Endothelial cell of umbilical vein (primary cell): ENCODE data around the gene SCARF2. TPM values are rescaled to one million over a fixed set of nuclear protein-coding genes. Genes with fewer than 3 reads are reported as not detected.

Experiments
- BruUV-seq: library from RNA; stranded (reverse); fragments of 400-500 nt; replicated peaks from 2 replicates; lab custom pipeline; 2021; lab: Mats Ljungman, UMichigan
- CTCF ChIA-PET: fragments of 300-600, 350-600 bp; sonication (Branson Sonifier 250); formaldehyde crosslinking; loops from one replicate; lab custom pipeline; 2021; ENCODE audit warnings: antibody characterized with exemption, inconsistent platforms; lab: Charles Lee
- POLR2A ChIA-PET: fragments of 300-600, 350-600 bp; sonication (Branson Sonifier 250); formaldehyde crosslinking; loops from one replicate; lab custom pipeline; 2021; ENCODE audit warnings: antibody characterized with exemption, inconsistent platforms; lab: Charles Lee
- DNase-seq: peaks from one replicate; pipeline ENCODE4 v3.0.0-alpha.2; 2011; ENCODE audit warnings: low read depth, low spot score
- FAIRE-seq: peaks from 2 replicates; lab custom pipeline; 2011; peaks lifted over from hg19 to GRCh38; lab: Jason Lieb, UNC
- H2AFZ ChIP-seq: 2 replicates; pipeline ENCODE4 v1.6.0; 2012; ENCODE audit warnings: low read depth, low read length, control low read depth, inconsistent platforms
- H3K27ac ChIP-seq: 2 replicates; pipeline ENCODE4 v1.5.1; 2011; ENCODE audit warnings: low read depth, mild to moderate bottlenecking, control low read depth, low read length, moderate library complexity; ENCODE audit not compliant: insufficient read depth
- H3K27me3 ChIP-seq, 2 experiments: 2 replicates each; pipeline versions ENCODE4 v1.6.0 to v1.6.1; 2011; ENCODE audit warnings: low read length in 2 of 2, mixed read lengths in 1 of 2; ENCODE audit not compliant: control insufficient read depth in 2 of 2, insufficient read depth in 2 of 2
- H3K36me3 ChIP-seq, 2 experiments: 2 replicates in 1 of 2; 3 replicates in 1 of 2; pipeline ENCODE4 v1.5.1; 2011; ENCODE audit warnings: low read length in 2 of 2, mild to moderate bottlenecking in 1 of 2, moderate library complexity in 1 of 2; ENCODE audit not compliant: control insufficient read depth in 2 of 2, insufficient read depth in 2 of 2; ENCODE audit errors: extremely low read depth in 1 of 2
- H3K4me1 ChIP-seq: 3 replicates; pipeline ENCODE4 v1.5.1; 2011; ENCODE audit warnings: mild to moderate bottlenecking, low read length; ENCODE audit not compliant: control insufficient read depth, insufficient read depth; ENCODE audit errors: extremely low read depth
- H3K4me2 ChIP-seq: 2 replicates; pipeline ENCODE4 v1.6.1; 2011; ENCODE audit warnings: low read length, control low read depth, mixed read lengths; ENCODE audit not compliant: insufficient read depth
- H3K4me3 ChIP-seq, 3 experiments: fragments of 200-600 bp in 1 of 3; sonication (generic), shearing (Covaris generic) in 1 of 3; replicated peaks in 1 of 3; 2 replicates each; pipeline ENCODE4 v1.5.1; 2011 to 2016; ENCODE audit warnings: control low read depth in 3 of 3, low read length in 3 of 3, mild to moderate bottlenecking in 2 of 3, inconsistent platforms in 1 of 3, low read depth in 1 of 3, moderate library complexity in 1 of 3; ENCODE audit not compliant: insufficient read depth in 1 of 3
- H3K79me2 ChIP-seq: 2 replicates; pipeline ENCODE4 v1.6.0; 2012; ENCODE audit warnings: low read length, inconsistent platforms; ENCODE audit not compliant: control insufficient read depth, insufficient read depth
- H3K9ac ChIP-seq: replicated peaks from 2 replicates; pipeline ENCODE3; 2011; ENCODE audit warnings: low read length, control low read depth; ENCODE audit not compliant: insufficient read depth; ENCODE audit errors: extremely low read depth
- H3K9me1 ChIP-seq: replicated peaks from 3 replicates; pipeline ENCODE4 v1.6.0; 2011; ENCODE audit warnings: mild to moderate bottlenecking, low read length; ENCODE audit not compliant: control insufficient read depth, insufficient read depth; ENCODE audit errors: extremely low read depth
- H3K9me3 ChIP-seq: replicated peaks from 2 replicates; pipeline ENCODE4 v1.5.1; 2012; ENCODE audit warnings: low read length, inconsistent platforms; ENCODE audit not compliant: control insufficient read depth, insufficient read depth
- H4K20me1 ChIP-seq: replicated peaks from 2 replicates; pipeline ENCODE3; 2011; ENCODE audit warnings: mild to moderate bottlenecking, low read length; ENCODE audit not compliant: control insufficient read depth, insufficient read depth; ENCODE audit errors: extremely low read depth
- CTCF ChIP-seq, 2 donors: IDR thresholded peaks; 1 replicate in 1 of 2; 2 replicates in 1 of 2; pipeline ENCODE4 v1.5.1; 2011; ENCODE audit warnings: low read length in 2 of 2, mild to moderate bottlenecking in 2 of 2, moderate library complexity in 2 of 2, control low read depth in 1 of 2, inconsistent platforms in 1 of 2, low read depth in 1 of 2; ENCODE audit not compliant: insufficient read depth in 1 of 2; ENCODE audit errors: extremely low read depth in 1 of 2
- EZH2 ChIP-seq: IDR thresholded peaks from 2 replicates; pipeline ENCODE4 v1.6.1; 2012; ENCODE audit warnings: borderline replicate concordance, low read depth, mild to moderate bottlenecking, moderate library complexity, low read length, inconsistent platforms; ENCODE audit not compliant: severe bottlenecking
- FOS ChIP-seq: IDR thresholded peaks from 2 replicates; pipeline ENCODE4 v1.6.1; 2011; ENCODE audit warnings: mild to moderate bottlenecking, low read length, moderate library complexity, borderline replicate concordance; ENCODE audit not compliant: insufficient read depth
- GATA2 ChIP-seq: IDR thresholded peaks from 2 replicates; pipeline ENCODE4 v1.7.0; 2011; ENCODE audit warnings: low read depth, mild to moderate bottlenecking, moderate library complexity, mixed read lengths, low read length; ENCODE audit not compliant: insufficient read length, insufficient read depth
- JUN ChIP-seq: IDR thresholded peaks from 2 replicates; pipeline ENCODE4 v1.6.1; 2011; ENCODE audit warnings: borderline replicate concordance, low read depth; ENCODE audit not compliant: insufficient read length, insufficient read depth
- MAX ChIP-seq: IDR thresholded peaks from 2 replicates; pipeline ENCODE4 v1.6.1; 2011; ENCODE audit not compliant: insufficient read depth, insufficient read length
- MYC ChIP-seq: IDR thresholded peaks from one replicate; pipeline ENCODE4 v1.6.1; 2011; ENCODE audit warnings: mild to moderate bottlenecking, low read depth, low read length
- POLR2A ChIP-seq: IDR thresholded peaks from 2 replicates; pipeline ENCODE4 v1.6.1; 2012; ENCODE audit warnings: low read depth, mild to moderate bottlenecking, control low read depth, low read length
- POLR2AphosphoS5 ChIP-seq: IDR thresholded peaks from 2 replicates; pipeline ENCODE4 v1.6.1; 2012; ENCODE audit warnings: low read depth, mild to moderate bottlenecking, control low read depth, low read length, moderate library complexity; ENCODE audit not compliant: insufficient read depth
- dilution Hi-C: fragments of 300-500 bp; cut with MboI; formaldehyde crosslinking; loops from one replicate; pipeline ENCODE4 v1.15.0; 2019; ENCODE audit warnings: low sequenced_read_pairs; ENCODE audit not compliant: extremely low pct_ligation_motif_present
- intact Hi-C: fragments of 100-400 bp; cut with micrococcal nuclease; formaldehyde crosslinking; loops from one replicate; pipeline ENCODE4 v1.10.0; 2022
- polyA plus RNA-seq, 4 experiments: library from polyadenylated mRNA; depleted of rRNA in 3 of 4; stranded (reverse) in 3 of 4; unstranded in 1 of 4; fragments of >200 nt; gene quantifications; 2 replicates each; pipeline versions ENCODE4 v1.2.1 to v1.2.3, GENCODE V29; 2011 to 2012; ENCODE audit warnings: missing spikeins in 1 of 4
- total RNA-seq: library from RNA; stranded (reverse); gene quantifications from 2 replicates; pipeline ENCODE4 v1.2.3, GENCODE V29; 2021

The SCARF2 gene
- total and polyA plus RNA-seq, 2 donors (not counting 3 experiments of a cell fraction or from before 2014, with no cell fraction given), result 15.7 to 20.1 TPM

GRCh38 chr22:20433686-20434241 is 3.9 kb downstream of the SCARF2 start:
- ChIA-PET POLR2A (no interaction called here), CTCF (interaction anchor here (1.3 to 4.8 kb wide), 3 partner anchors 15 to 23 kb away, joined by 3 to 36 read pairs (median 15); no protein-coding TSS in a partner anchor)
- BruUV-seq, result no TSS peak
- H2AFZ ChIP-seq, result no peak overlapping the region
- no peaks in the 10 kb centered on the region for H3K9me3 ChIP-seq
- peaks cover 2% of the 10 kb centered on the region for H4K20me1 ChIP-seq
- intact Hi-C loops (no loop called here), dilution Hi-C loops (no loop called here)
- DNase-seq (no peak), FAIRE-seq (no peak)
- peaks cover 14% of the 10 kb centered on the region for H3K4me1 ChIP-seq
- H3K4me2 ChIP-seq, result no peak overlapping the region
- H3K36me3 ChIP-seq, result peaks cover 2 to 3% of the 10 kb centered on the region in 2 experiments
- H3K9me1 ChIP-seq, result no peaks in the 10 kb centered on the region
- peaks cover 14% of the 10 kb centered on the region for H3K79me2 ChIP-seq
- H3K27ac ChIP-seq, result no peak overlapping the region
- H3K4me3 ChIP-seq, result no peak overlapping the region
- H3K27me3 ChIP-seq, result no peaks in the 10 kb centered on the region
- H3K9ac ChIP-seq, result no peak overlapping the region
- TF ChIP-seq GATA2 (no peak), EZH2 (no peak), JUN (no peak), FOS (no peak), POLR2AphosphoS5 (no peak), MAX (no peak), CTCF (IDR thresholded peaks at IDR 0.05; ENCODE audit: extremely low read depth in 1 of 2, insufficient read depth in 1 of 2, low read depth in 1 of 2, low read length in 2 of 2) (no peak), POLR2A (no peak), MYC (no peak)
